Measurements from ENCODE around the gene KRT77.

KRT77 gene

GRCh38 chr12:52739963-52740362, 36.6 kb upstream of the KRT77 start:
- DNase-seq (ENCODE audit: insufficient read length): no peak
- TF ChIP-seq POLR2AphosphoS5 (IDR thresholded peaks at IDR 0.05; ENCODE audit: low read depth, low read length): no peak
- no peak for TF ChIP-seq POLR2A (IDR thresholded peaks at IDR 0.05; ENCODE audit: low read depth, low read length)
- TF ChIP-seq TAF1 (IDR thresholded peaks at IDR 0.05; ENCODE audit: borderline replicate concordance, low read depth, low read length): no peak
- no peak for FAIRE-seq

GRCh38 chr12:52735816-52736632, 32.7 kb upstream of the KRT77 start:
- no peak for FAIRE-seq
- DNase-seq (ENCODE audit: insufficient read length): no peak

GRCh38 chr12:52735106-52735505, 31.8 kb upstream of the KRT77 start:
- no peak for TF ChIP-seq TAF1 (IDR thresholded peaks at IDR 0.05; ENCODE audit: borderline replicate concordance, low read depth, low read length)
- TF ChIP-seq POLR2AphosphoS5 (IDR thresholded peaks at IDR 0.05; ENCODE audit: low read depth, low read length): no peak
- TF ChIP-seq POLR2A (IDR thresholded peaks at IDR 0.05; ENCODE audit: low read depth, low read length): no peak
- no peak for FAIRE-seq
- DNase-seq (ENCODE audit: insufficient read length): no peak

More at GRCh38 chr12:52735816-52736632, 32.7 kb upstream of the KRT77 start:
- TF ChIP-seq POLR2A (IDR thresholded peaks at IDR 0.05; ENCODE audit: low read depth, low read length) (no peak), POLR2AphosphoS5 (IDR thresholded peaks at IDR 0.05; ENCODE audit: low read depth, low read length) (no peak), TAF1 (IDR thresholded peaks at IDR 0.05; ENCODE audit: borderline replicate concordance, low read depth, low read length) (no peak)

- TF ChIP-seq POLR2A (IDR thresholded peaks at IDR 0.05; ENCODE audit: low read depth, low read length) (no peak), TAF1 (IDR thresholded peaks at IDR 0.05; ENCODE audit: borderline replicate concordance, low read depth, low read length) (no peak), POLR2AphosphoS5 (IDR thresholded peaks at IDR 0.05; ENCODE audit: low read depth, low read length) (no peak)
- no peak for FAIRE-seq
- no peak for DNase-seq (ENCODE audit: insufficient read length)
Measured at GRCh38 chr12:52730793-52731192, 27.5 kb upstream of the KRT77 start.

- no peak for FAIRE-seq
- TF ChIP-seq POLR2AphosphoS5 (IDR thresholded peaks at IDR 0.05; ENCODE audit: low read depth, low read length) (no peak), POLR2A (IDR thresholded peaks at IDR 0.05; ENCODE audit: low read depth, low read length) (no peak), TAF1 (IDR thresholded peaks at IDR 0.05; ENCODE audit: borderline replicate concordance, low read depth, low read length) (no peak)
- DNase-seq (ENCODE audit: insufficient read length): no peak
Measured at GRCh38 chr12:52730383-52730782, 27.1 kb upstream of the KRT77 start.

GRCh38 chr12:52729147-52729546, 25.8 kb upstream of the KRT77 start:
- DNase-seq (ENCODE audit: insufficient read length) (no peak), FAIRE-seq (no peak)
- no peak for TF ChIP-seq POLR2A (IDR thresholded peaks at IDR 0.05; ENCODE audit: low read depth, low read length)
- no peak for TF ChIP-seq TAF1 (IDR thresholded peaks at IDR 0.05; ENCODE audit: borderline replicate concordance, low read depth, low read length)
- no peak for TF ChIP-seq POLR2AphosphoS5 (IDR thresholded peaks at IDR 0.05; ENCODE audit: low read depth, low read length)

- no peak for FAIRE-seq
- no peak for TF ChIP-seq TAF1 (IDR thresholded peaks at IDR 0.05; ENCODE audit: borderline replicate concordance, low read depth, low read length)
Measured at GRCh38 chr12:52728374-52728773, 25.1 kb upstream of the KRT77 start.

GRCh38 chr12:52727037-52727436, 23.7 kb upstream of the KRT77 start:
- no peak for FAIRE-seq
- no peak for TF ChIP-seq TAF1 (IDR thresholded peaks at IDR 0.05; ENCODE audit: borderline replicate concordance, low read depth, low read length)
- no peak for TF ChIP-seq POLR2AphosphoS5 (IDR thresholded peaks at IDR 0.05; ENCODE audit: low read depth, low read length)
- no peak for TF ChIP-seq POLR2A (IDR thresholded peaks at IDR 0.05; ENCODE audit: low read depth, low read length)
- no peak for DNase-seq (ENCODE audit: insufficient read length)

More at GRCh38 chr12:52728374-52728773, 25.1 kb upstream of the KRT77 start:
- no peak for DNase-seq (ENCODE audit: insufficient read length)

- FAIRE-seq: no peak
- no peak for TF ChIP-seq POLR2A (IDR thresholded peaks at IDR 0.05; ENCODE audit: low read depth, low read length)
- TF ChIP-seq TAF1 (IDR thresholded peaks at IDR 0.05; ENCODE audit: borderline replicate concordance, low read depth, low read length): no peak
- TF ChIP-seq POLR2AphosphoS5 (IDR thresholded peaks at IDR 0.05; ENCODE audit: low read depth, low read length): no peak
- DNase-seq (ENCODE audit: insufficient read length): no peak
Measured at GRCh38 chr12:52726451-52726850, 23.1 kb upstream of the KRT77 start.

- DNase-seq (ENCODE audit: insufficient read length) (no peak), FAIRE-seq (no peak)
- TF ChIP-seq POLR2AphosphoS5 (IDR thresholded peaks at IDR 0.05; ENCODE audit: low read depth, low read length): no peak
- no peak for TF ChIP-seq TAF1 (IDR thresholded peaks at IDR 0.05; ENCODE audit: borderline replicate concordance, low read depth, low read length)
Measured at GRCh38 chr12:52724384-52724783, 21.1 kb upstream of the KRT77 start.

GRCh38 chr12:52722680-52723079, 19.4 kb upstream of the KRT77 start:
- no peak for FAIRE-seq
- no peak for TF ChIP-seq POLR2AphosphoS5 (IDR thresholded peaks at IDR 0.05; ENCODE audit: low read depth, low read length)
- no peak for TF ChIP-seq TAF1 (IDR thresholded peaks at IDR 0.05; ENCODE audit: borderline replicate concordance, low read depth, low read length)
- TF ChIP-seq POLR2A (IDR thresholded peaks at IDR 0.05; ENCODE audit: low read depth, low read length): no peak

GRCh38 chr12:52721838-52722470, 18.6 kb upstream of the KRT77 start:
- DNase-seq (ENCODE audit: insufficient read length) (no peak), FAIRE-seq (no peak)

More at GRCh38 chr12:52722680-52723079, 19.4 kb upstream of the KRT77 start:
- DNase-seq (ENCODE audit: insufficient read length): no peak

More at GRCh38 chr12:52721838-52722470, 18.6 kb upstream of the KRT77 start:
- TF ChIP-seq POLR2AphosphoS5 (IDR thresholded peaks at IDR 0.05; ENCODE audit: low read depth, low read length) (no peak), POLR2A (IDR thresholded peaks at IDR 0.05; ENCODE audit: low read depth, low read length) (no peak), TAF1 (IDR thresholded peaks at IDR 0.05; ENCODE audit: borderline replicate concordance, low read depth, low read length) (no peak)

All from GM12892 (cell line).